Activated CD8-positive, alpha-beta memory T cell treated with anti-CD3 and anti-CD28 coated beads, Interleukin-2, amount 50 U/mL, for 24 hours (primary cell): Measurements from ENCODE around the gene NEDD4.

Experiments
- DNase-seq: peaks from one replicate; pipeline ENCODE4 v3.0.0-alpha.2; 2020; ENCODE audit errors: extremely low read depth

Gene NEDD4

DNA sequence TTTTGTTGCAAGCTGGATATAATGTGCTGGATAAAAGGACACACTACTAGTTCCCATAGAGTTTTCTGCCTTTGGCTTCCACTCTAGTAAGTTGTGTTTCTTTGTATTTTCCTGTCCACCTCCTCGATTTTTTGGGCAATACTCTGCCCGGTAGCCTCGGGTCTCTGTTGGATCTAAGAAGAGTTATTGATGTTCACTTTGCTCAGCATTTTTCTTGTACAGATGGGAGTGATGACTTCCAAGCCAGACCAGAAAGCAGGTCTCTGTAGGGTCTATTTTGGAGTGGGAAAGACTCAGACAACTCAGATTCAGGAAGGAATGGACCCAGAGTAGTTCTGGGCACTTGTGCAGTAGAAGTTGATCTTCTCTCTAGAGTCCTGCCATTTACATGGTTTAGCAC, 214.5 kb downstream of the NEDD4 start:
- DNase-seq, result no peak
